ENCODE data around the gene PCDH15.

The PCDH15 gene

DNA sequence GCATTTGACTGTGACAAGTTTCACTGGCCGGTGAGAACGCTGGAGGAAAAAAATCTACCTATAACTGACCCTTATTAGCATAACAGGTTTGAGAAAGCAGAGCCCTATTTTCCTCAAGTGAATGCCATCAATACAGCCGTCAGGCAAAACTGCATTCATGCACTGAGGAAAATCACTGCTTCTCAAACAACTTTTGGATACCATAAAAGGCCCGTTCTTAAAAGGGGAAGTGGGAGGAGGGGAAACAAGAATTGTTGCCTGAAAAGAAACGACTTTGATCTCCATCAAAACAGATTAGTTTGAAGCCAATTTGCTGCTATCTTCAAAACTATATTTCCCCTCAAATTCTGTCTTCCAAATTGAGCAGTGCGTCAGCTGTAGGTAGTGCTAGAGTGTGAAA, 670.6 kb downstream of the PCDH15 start:
- DNase-seq (ENCODE audit: low read depth in 2 of 2): no peak

DNA sequence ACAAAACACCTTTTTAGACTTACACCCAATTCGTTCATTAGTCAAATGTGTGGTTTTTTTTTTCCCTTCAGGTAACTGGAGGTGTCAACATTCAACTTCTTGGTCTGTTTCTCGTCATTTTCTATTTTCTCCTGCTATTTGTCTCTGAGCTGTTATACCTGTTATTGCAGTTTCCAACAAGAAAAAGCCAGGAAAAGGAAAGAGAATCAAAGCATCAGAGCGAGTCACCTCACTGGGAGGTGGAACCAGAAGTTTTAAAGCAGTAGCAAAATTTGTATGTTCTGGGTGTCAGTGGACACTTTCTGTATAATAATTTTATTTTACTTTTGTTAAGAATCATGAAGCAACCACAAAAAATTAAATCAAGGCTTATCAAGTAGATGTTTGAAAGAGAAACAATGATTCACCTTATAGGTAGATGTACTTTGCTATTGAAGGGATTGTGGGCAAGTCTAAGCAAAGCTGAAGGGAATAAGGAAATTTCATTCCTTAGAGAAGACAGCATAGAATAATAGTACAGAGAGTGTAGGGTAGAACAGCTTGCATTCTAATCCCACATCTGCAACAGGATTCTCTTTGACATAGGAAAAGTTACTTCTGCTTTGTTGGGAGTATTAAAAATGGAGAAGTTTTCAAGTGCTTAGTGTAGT, 675.8 kb downstream of the PCDH15 start:
- no peak for DNase-seq (ENCODE audit: low read depth in 2 of 2)

DNA sequence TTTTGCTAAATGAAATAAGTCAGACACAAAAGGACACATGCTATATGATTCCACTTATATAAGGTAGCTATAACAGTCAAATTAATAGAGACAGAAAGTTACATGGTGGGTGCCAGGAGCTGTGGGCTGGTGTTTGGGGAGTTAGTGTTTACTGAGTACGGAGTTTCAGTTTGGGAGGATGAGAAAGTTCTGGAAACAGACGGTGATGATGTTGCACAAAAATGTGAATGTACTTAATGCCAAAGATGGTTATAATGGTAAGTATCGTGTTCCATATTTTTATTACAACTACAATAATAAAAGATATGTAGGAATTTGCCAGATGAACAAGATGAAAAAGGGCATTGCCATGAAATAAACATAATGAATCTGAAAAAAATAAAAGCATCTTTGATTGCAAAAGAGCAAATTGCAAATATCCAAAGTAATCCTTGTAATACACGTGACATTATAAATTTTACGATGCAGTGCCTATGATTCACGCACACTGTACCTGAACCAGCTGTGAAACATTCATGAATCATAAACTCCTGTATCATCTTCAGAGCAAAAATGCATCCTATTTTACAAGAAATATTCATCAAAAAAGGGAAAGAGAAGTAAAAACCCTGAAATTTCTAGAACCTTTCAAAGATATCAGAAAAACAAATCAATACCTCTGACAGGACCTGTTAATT, 676.7 kb downstream of the PCDH15 start:
- DNase-seq (ENCODE audit: low read depth in 2 of 2): no peak

DNA sequence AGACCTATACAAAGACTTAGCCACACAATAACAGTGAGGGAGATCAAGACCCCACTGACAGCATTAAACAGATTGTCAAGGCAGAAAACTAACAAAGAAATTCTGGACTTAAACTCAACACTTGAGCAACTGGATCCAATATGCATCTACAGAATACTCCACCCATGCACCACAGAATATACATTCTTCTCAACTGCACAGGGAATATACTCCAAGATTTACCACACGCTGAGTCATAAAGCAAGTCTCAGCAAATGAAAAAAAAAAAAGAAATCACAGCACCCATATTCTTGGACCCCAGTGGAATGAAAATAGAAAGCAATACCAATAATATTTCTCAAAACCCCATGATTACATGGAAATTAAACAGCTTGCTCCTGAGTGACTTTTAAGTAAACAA, 680.2 kb downstream of the PCDH15 start:
- DNase-seq (ENCODE audit: low read depth in 2 of 2): no peak

DNA sequence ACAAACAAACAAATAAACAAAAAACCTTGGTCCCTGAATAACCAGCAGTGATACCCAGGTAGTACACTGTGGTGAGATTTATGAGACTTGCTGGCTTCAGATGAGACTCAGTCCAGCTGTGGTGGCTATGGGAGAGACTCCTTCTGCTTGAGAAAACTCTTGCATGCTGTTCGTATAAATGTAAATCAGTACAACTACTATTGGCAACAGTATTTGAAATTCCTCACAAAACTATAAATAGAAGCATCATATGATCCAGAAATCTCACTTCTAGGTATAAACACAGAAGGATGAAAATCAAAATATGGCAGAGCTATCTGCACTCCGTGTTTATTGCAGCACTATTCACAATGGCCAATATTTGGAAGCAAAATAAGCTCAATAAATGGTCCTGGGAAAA, 692.1 kb downstream of the PCDH15 start:
- no peak for DNase-seq (ENCODE audit: low read depth in 2 of 2)

DNA sequence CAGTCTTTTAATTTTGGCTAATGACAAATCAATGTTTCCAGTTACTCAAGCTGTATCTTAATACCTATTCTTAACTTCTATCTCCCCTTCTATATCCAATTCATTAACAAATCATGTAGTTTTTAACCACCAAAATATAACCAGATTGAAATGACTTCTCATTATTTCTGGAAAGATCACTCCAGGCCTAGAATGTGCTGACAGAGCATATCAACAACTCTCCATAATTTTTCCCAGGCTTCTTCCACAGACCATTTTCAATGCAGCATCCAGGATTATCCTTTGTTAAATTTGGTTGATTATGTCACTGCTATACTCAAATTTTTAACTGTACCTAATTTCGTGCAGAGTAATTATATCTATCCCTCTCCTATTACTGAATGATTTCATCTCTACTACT, 704.1 kb downstream of the PCDH15 start:
- DNase-seq (ENCODE audit: low read depth in 2 of 2): no peak

DNA sequence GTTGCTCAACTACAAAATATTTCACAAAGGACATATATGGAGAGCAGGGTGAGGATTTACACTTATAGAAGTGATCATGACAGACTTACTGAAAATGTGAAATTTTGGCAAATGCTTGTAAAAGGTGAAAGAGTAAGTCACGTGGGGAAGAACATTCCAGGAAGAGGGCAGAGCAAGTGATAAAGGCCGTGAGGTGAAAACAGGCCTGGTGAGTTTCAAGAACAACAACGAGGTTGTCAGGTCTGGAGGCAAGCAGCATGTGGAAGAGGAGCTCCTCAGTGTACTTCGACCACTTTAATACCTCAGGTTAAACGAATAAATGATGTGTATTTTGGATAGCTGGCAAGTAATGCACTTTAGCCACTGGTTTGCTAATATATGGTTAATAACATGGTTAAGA, 706.7 kb downstream of the PCDH15 start:
- no peak for DNase-seq (ENCODE audit: low read depth in 2 of 2)

DNA sequence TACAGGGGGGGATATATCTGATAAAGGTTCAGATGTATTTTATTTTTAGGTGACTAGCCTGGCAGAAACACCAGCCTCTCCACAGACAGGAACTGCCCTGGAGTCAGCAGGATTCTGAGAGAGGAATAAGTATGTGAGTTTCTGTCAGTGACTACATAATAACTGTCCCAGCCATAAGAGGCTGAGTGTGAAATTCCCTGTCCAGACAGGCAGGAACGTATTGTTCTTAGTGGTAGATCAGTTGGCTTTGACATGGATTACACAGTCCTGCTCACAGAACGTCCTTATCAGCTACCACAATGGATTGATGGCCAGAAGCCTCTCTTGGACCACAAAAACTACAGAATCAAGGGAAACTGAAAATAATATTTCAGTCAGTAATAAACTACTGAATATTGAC, 709.8 kb downstream of the PCDH15 start:
- DNase-seq (ENCODE audit: low read depth in 2 of 2): no peak

DNA sequence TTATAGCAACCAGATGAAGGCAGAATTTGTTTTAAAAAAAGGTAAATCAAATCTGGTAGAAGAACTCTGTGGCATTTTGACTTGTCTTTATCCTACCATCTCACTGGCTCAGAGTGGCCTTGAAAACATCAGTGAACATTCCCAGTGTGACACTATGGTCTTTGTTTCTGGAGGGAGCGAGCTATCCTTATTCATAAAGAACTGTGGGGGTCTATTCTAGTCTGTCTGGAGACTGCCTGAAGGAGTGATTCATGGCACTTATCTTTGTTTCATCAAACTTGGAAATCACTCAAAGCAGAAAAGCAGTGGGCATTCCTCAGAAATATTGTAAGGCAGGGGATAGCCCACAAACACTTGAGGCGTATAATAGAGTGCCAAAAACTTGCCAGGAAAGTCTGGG, 719.1 kb downstream of the PCDH15 start:
- DNase-seq (ENCODE audit: low read depth in 2 of 2): no peak

DNA sequence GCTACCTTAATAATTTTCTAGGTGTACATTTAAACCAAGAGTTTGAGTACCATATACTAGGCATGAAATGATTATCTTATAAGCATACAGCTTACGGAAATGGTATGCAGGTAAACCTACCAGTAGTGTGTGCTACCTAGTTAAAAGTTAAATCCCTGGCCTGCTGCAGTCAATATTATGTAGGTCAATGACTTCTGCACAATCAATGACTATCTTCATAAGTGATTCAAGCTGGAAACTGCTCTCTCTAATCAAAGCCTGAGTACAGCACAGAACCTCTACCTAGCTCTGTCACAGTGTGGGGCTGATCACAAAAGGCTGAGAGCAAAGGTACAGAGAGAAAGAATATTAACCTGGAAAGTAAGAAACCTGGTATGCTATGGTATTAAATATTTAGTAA, 733.7 kb downstream of the PCDH15 start:
- DNase-seq (ENCODE audit: low read depth in 2 of 2): no peak

DNA sequence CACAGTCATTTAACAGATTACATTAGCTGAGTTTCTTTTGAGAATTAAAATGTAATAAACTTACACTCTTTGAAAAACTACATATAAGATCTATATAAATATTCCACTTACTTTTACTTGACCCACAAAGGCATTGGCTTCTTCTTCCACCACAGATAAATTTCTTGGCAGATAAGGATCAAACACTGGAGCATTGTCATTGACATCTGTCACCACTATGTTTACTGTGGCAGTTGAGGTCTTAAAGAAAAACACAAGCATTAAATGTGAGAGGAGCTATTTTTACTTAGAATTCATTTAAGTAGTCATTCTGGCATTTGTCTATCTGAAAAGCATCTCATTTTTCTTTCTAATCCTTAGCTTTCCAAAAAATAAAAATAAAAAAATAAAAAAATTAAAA, 734.4 kb downstream of the PCDH15 start:
- DNase-seq (ENCODE audit: low read depth in 2 of 2): no peak

DNA sequence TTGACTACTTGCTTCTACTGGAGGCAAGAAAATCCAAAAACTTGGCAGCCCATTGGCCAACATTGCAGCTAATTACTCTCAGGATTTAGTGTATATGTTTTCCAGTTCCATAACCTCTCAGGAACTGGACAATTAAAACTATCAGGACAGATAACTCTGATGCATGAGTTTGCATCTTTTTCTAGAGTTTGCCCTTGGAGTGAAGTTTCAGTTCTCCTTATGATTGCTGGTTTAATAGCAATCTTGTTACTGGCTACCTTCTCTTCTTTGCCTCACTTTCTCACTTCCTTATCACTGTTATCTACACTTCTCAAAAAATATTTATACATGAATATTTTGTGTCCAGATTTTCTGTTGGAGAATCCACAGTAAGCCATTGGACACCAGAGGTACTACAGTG, 735.9 kb downstream of the PCDH15 start:
- DNase-seq (ENCODE audit: low read depth in 2 of 2): no peak

DNA sequence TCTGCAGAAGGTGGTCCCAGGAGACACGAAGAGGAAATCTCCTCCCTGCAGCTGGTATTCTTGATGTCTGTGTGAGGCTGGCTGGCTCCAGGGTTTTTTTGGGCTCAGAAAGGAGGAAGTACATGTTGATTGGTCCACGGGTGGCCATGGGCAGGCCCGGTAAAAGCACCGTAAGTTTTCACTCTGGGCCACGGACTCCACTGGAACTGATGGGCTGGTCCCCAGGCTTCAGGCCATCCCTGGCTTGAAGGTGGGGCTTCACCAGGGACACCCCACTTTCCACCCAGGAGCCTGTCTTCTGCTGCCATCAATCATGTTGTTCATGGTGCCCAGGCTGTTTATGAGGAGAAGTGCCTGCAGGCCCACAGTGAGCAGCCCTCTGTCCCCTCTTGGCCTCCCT, 736.8 kb downstream of the PCDH15 start:
- no peak for DNase-seq (ENCODE audit: low read depth in 2 of 2)

DNA sequence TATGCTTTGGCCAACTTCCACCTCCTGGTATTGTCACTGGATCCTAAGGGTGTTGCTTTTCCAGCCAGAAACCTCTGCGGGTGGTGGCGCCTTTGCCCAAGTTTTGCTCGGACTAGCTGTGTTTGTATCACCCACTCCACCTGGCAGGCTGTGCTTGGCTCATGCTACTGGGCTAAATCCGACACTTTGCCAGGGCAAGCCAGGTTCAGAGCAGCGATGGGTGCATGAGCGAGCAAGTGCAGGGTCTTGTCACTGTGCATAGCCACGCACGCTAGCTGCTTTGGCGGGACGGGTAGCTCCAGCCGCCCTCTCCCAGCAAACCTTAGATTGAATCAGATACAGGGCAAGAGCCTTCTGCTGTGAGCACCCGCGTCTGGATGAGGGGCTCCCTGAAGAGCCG, 737.5 kb downstream of the PCDH15 start:
- no peak for DNase-seq (ENCODE audit: low read depth in 2 of 2)

DNA sequence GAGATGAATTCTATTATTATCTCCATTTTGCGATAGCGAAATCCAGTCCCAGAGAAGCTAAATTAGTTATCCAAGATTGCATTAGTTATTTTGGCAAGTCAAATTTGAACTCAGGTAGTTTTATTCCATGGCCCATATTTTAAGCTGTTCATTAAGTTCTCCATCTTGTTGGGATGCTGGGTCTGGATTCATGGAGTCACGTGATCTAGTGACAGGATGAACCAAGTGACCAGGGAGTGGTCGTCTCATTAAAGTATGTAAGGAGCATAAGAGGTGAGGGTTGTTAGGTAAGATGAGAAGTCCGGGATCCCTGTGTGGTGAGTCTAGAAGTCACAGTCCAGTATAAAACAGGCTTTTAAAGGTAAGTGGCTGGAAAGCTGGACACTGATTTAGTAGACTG, 740.5 kb downstream of the PCDH15 start:
- no peak for DNase-seq (ENCODE audit: low read depth in 2 of 2)

DNA sequence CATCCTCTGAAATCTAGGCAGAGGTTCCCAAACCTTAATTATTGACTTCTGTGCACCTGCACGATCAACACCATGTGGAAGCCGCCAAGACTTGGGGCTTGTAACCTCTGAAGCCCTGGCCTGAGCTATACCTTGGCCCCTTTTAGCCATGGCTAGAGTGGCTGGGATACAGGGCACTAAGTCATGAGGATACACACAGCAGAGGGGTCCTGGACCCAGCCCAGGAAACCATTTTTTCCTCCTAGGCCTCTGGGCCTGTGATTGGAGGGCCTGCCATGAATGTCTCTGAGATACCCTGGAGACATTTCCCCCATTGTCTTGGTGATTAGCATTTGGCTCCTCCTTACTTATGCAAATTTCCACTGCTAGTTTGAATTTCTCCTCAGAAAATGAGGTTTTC, 743.7 kb downstream of the PCDH15 start:
- DNase-seq (ENCODE audit: low read depth in 2 of 2): no peak

DNA sequence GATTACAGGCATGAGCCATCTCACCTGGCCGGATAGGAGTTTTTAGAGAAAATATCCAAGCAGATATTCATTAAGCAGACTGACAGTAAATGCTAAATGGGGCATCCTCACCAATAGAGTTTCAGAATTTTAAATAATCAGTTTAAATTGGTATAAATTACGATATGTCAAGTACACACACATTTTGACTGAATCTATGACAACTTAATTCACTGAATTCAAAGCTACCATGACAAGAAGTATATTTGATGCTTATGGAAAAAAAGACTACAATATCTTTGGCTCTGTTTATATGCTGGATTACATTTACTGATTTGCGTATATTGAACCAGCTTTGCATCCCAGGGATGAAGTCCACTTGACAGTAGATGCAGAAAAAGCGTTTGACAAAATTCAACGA, 774.7 kb downstream of the PCDH15 start:
- no peak for DNase-seq (ENCODE audit: low read depth in 2 of 2)

DNA sequence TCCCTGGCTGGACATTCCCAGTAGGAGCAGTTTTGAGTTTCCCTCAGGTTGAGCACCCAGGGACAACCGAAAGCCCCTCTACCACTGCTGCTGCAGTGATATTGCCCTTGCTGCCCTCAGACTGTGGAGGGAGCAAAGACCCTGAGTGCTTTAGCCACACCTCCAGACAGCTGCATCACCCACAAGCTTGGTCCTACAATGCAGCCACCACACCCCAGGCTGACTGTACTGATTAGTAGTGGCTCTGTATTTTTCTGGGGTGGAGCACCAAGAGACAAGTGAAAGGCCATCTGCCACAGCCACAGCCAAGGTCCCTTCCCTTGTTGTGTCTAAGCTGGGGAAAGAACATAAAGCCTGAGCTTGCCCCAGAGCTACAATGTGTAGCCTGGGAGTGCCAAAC, 789.9 kb downstream of the PCDH15 start:
- DNase-seq (ENCODE audit: low read depth in 2 of 2): no peak

DNA sequence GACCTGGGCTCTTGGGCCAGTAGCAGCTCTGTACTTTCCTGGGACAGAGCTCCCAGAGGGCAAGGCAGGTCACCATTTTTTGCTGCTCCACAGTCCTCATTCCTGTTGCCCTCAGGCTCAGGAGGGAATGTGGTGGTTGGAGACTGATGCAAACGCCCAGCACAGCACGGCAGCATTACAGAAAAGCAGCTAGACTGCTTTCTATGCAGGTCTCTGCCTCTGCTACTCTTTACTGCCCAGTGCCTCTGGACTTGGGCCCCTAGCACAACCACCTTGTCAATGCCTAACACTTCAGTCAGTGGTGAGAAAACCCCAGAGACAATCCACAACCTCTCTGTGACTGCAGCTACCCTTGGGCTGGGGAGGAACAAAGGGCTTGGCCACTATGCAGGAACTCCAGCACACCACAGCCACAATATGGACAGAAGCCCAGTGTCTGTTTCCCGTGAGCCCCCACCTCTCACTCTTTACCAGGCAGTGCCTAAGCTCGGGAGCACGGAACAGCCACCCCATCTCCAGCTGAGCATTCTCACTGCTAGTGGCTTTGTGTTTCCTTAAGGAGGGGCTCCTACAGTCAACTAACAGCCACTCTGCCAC, 790.6 kb downstream of the PCDH15 start:
- no peak for DNase-seq (ENCODE audit: low read depth in 2 of 2)

DNA sequence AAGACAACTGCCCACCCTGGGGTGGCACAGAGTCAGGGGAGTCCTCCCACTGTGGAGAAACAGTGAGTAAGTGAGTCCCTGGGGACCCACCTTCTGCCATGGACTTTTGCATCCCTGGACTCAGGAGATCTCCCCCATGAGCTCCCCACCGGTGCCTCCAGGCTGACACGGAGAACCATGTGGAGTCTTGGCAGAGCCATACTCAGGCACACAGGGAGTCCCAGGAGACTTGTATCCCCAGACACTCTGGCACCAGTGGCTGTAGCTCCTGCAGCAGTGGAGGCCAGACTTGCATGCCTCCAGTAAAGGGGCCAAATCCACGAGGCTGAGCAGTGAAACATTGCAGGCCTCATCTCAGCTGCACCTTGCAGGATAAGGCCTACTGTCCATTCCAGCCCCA, 791.4 kb downstream of the PCDH15 start:
- DNase-seq (ENCODE audit: low read depth in 2 of 2): no peak

DNA sequence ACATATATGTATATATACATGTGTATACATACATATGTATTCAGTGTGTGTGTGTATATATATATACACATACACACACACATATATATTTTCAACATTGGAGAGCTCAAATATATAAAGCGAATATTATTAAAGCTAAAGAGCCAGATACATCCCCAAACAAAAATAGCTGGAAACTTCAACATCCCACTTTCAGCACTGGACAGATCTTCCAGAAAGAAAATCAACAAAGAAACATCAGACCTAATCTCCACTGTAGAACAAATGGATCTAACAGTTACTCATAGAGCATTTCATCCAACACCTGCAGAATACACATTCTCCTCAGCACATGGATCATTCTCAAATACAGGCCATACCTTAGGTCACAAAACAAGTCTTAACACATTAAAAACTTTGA, 799.0 kb downstream of the PCDH15 start:
- no peak for DNase-seq (ENCODE audit: low read depth in 2 of 2)

DNA sequence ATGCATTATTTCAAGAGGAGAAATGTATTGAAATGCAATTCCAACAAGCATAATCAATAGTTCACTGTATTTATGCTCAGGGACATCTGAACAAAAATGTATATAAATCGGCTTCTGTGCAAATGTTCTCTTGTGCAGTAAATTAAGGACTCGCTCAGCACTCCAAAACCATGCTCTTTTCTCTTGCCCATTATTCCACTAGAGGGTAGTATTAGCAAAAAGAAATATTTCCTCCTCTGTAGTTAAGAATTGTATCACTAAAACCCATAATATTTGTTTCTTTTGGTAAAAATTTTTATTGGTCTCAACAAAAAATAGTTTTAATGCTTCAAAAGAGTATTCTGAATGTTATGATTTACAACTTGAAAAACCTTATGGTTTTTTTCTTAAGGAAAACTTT, 803.1 kb downstream of the PCDH15 start:
- no peak for DNase-seq (ENCODE audit: low read depth in 2 of 2)

DNA sequence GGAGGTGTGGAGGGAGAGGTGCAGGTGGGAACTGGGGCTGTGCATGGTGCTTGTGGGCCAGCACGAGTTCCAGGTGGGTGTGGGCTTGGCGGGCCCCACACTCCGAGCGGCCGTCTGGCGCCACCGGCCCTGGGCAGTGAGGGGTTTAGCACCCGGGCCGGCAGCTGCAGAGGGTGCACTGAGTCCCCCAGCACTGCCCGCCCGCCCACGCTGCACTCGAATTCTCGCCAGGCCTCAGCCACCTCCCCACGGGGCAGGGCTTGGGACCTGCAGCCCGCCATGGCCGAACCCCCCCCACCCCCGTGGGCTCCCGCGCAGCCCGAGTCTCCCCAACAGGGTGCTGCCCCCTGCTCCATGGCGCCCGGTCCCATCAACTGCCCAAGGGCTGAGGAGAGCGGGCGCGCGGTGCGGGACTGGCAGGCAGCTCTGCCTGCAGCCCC, 810.2 kb downstream of the PCDH15 start:
- DNase-seq (ENCODE audit: low read depth in 2 of 2): no peak

DNA sequence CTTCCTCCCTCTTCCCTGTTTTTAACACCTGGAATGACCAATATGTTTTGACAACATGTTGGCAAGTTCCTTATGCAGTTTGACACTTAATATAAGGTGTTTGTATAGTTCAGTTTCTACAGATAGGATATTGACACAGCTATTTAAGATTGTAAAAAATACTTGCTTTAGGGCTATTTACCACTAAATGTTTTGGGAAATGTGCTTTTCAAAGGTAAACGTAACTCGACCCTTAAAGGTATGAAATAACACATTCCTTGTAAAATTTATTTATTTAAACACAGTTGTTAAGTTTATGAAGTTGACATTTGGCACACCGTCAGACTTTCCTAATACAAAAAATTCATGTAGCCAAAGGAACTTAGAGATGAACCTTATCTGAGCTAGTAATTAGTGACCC, 817.6 kb downstream of the PCDH15 start:
- DNase-seq (ENCODE audit: low read depth in 2 of 2): no peak
